ENCODE results near the gene URB2.
"Not testable (repeated sequence)": the region's sequence is repeated elsewhere in the genome, so short reads cannot be mapped to it uniquely, and the experiment has no call there.

Gene URB2

DNA sequence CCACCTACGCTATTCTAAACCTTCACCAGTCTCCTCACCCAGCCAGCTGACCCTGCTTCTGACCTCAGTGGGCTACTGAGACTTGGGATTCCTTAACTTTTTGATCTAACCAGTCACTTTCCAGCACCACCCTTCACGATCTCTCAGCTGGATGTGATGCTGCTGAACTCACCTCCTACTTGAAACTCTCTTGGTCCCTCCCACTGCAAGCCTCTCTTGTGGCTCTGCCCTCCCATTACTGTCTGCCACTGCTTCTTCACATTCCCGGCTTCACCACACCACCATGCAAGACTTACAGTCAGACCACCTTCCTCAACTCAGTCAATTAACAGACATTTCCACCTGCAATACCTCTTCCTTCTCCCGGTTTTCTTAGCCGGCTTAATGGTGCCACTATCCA, 6.4 kb upstream of the URB2 start:
- Mint-ChIP-seq H3K27ac (no peak overlapping the region), H3K4me1 (peaks cover 21% of the 10 kb centered on the region), H3K27me3 (ENCODE audit: low read depth, poor library complexity) (no peaks in the 10 kb centered on the region), H3K36me3 (ENCODE audit: low read depth) (no peaks in the 10 kb centered on the region), H3K9me3 (no peaks in the 10 kb centered on the region), H3K4me3 (no peak overlapping the region)
- TF ChIP-seq, protein P1, sequence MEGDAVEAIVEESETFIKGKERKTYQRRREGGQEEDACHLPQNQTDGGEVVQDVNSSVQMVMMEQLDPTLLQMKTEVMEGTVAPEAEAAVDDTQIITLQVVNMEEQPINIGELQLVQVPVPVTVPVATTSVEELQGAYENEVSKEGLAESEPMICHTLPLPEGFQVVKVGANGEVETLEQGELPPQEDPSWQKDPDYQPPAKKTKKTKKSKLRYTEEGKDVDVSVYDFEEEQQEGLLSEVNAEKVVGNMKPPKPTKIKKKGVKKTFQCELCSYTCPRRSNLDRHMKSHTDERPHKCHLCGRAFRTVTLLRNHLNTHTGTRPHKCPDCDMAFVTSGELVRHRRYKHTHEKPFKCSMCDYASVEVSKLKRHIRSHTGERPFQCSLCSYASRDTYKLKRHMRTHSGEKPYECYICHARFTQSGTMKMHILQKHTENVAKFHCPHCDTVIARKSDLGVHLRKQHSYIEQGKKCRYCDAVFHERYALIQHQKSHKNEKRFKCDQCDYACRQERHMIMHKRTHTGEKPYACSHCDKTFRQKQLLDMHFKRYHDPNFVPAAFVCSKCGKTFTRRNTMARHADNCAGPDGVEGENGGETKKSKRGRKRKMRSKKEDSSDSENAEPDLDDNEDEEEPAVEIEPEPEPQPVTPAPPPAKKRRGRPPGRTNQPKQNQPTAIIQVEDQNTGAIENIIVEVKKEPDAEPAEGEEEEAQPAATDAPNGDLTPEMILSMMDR (IDR thresholded peaks at IDR 0.05): no peak
- DNase-seq: no peak

DNA sequence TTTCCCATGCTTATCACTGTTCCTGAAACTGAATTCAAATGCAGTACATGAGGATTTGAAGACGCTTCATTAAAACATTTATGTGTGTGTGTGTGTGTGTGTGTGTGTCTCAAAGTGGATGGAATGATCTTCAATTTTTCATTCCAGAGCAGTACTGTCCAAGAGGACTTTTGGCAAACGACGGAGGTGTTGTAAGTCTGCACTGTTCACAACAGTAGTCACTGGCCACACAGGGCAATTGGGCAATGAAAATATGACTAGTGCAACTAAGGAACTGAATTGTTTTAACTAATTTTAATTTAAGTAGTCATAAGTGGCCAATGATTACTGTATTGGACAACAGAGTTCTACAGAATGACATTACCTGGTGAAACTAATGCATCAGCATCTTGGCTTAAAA, 5.2 kb upstream of the URB2 start:
- H3K27ac Mint-ChIP-seq: no peak overlapping the region
- DNase-seq: no peak
- H3K36me3 Mint-ChIP-seq (ENCODE audit: low read depth): no peaks in the 10 kb centered on the region
- TF ChIP-seq, protein P1 (IDR thresholded peaks at IDR 0.05): no peak
- H3K9me3 Mint-ChIP-seq: no peaks in the 10 kb centered on the region
- H3K4me3 Mint-ChIP-seq: no peak overlapping the region
- peaks cover 28% of the 10 kb centered on the region for H3K4me1 Mint-ChIP-seq
- no peaks in the 10 kb centered on the region for H3K27me3 Mint-ChIP-seq (ENCODE audit: low read depth, poor library complexity)

DNA sequence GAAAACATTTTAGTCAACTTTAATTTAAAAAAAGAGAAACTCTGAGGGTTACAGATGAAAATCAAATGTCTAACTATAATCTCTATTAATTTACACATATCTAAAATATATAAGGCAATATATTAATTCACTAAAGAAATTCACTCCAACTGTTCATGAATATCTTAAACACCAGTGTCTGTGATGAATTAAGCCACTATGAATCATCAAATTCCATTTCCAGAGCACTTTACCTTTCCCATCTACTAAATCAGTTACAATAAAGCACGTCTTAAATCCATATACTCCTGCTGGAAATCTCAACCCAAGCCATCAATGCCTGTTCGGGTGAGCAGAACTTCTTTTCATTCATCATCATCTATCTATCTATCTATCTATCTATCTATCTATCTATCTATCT, 4.4 kb upstream of the URB2 start:
- Mint-ChIP-seq H3K27me3 (ENCODE audit: low read depth, poor library complexity) (no peaks in the 10 kb centered on the region), H3K4me3 (no peak overlapping the region), H3K27ac (no peak overlapping the region), H3K36me3 (ENCODE audit: low read depth) (no peaks in the 10 kb centered on the region), H3K9me3 (no peaks in the 10 kb centered on the region), H3K4me1 (peaks cover 31% of the 10 kb centered on the region)
- TF ChIP-seq, protein P1 (IDR thresholded peaks at IDR 0.05): no peak
- DNase-seq: no peak

DNA sequence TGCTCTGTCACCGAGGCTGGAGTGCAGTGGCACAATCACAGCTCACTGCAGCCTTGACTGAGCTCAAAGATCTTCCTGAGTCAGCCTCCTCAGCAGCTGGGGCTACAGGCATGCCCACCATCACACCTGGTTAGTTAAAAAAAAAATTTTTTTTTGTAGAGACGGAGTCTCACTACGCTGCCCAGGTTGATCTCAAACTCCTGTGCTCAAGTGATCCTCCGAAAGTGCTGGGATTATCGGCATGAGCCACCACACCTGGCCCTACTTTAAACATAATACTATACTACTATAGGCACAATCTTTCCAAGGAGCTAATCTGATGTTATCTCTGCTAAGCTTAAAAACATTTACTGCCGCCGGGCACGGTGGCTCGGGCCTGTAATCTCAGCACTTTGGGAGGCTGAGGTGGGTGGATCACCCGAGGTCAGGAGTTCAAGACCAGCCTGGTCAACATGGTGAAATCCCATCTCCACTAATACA, 3.4 kb upstream of the URB2 start:
- not testable (repeated sequence) for H3K9me3 Mint-ChIP-seq; H3K36me3 Mint-ChIP-seq (ENCODE audit: low read depth); H3K27ac Mint-ChIP-seq; H3K27me3 Mint-ChIP-seq (ENCODE audit: low read depth, poor library complexity); H3K4me3 Mint-ChIP-seq; DNase-seq
- peaks cover 41% of the 10 kb centered on the region for H3K4me1 Mint-ChIP-seq

DNA sequence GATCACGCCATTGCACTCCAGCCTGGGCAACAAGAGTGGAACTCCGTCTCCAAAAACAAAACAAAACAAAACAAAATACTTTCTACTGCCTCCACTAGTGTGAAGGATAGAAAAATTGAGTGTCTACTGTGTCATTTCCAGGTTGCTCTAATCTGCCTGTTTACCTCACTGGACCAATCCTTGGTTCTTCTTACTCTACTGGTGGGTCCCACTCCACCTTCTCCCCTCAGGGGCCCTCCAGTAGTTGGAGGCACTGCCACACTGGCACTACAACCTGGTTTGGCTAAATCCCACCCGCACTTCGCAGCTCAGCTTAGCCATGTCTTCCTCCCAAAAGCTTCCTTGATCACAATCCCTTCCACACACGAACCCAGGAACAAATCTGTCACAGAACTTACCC, 2.8 kb upstream of the URB2 start:
- no peak overlapping the region for H3K27ac Mint-ChIP-seq
- TF ChIP-seq, protein P1 (IDR thresholded peaks at IDR 0.05): no peak
- no peaks in the 10 kb centered on the region for H3K9me3 Mint-ChIP-seq
- no peaks in the 10 kb centered on the region for H3K36me3 Mint-ChIP-seq (ENCODE audit: low read depth)
- H3K4me1 Mint-ChIP-seq: peaks cover 42% of the 10 kb centered on the region
- no peak overlapping the region for H3K4me3 Mint-ChIP-seq
- DNase-seq: no peak
- H3K27me3 Mint-ChIP-seq (ENCODE audit: low read depth, poor library complexity): no peaks in the 10 kb centered on the region

DNA sequence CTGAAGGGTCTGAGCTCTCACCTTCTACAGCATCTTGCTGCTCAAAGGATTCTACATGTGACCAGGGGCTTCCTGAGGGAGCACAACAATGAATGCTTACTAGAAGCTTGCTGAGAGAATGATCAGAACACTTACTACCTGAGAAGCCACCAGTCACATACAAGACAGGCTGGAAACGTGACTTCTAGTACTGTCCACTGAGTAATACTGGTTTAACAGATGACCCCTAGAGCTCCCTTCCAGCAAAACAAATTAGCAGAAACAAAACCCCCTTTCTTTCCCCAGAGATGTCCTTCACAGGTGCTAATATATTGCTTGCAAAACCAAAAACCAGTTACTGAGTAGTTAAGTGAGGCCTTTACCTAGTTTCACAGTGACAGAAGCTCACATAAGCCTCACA, 2.2 kb upstream of the URB2 start:
- Mint-ChIP-seq H3K9me3 (no peaks in the 10 kb centered on the region), H3K27ac (no peak overlapping the region), H3K36me3 (ENCODE audit: low read depth) (peaks cover 4% of the 10 kb centered on the region), H3K4me1 (peaks cover 42% of the 10 kb centered on the region), H3K4me3 (peak overlapping the region; percentile 92), H3K27me3 (ENCODE audit: low read depth, poor library complexity) (no peaks in the 10 kb centered on the region)
- no peak for DNase-seq
- TF ChIP-seq, protein P1 (IDR thresholded peaks at IDR 0.05): no peak

Data from nephron progenitor cell (in vitro differentiated cells).